ENCODE results near the gene TMEM184C. TPM values are rescaled to one million over a fixed set of nuclear protein-coding genes. Genes with fewer than 3 reads are reported as not detected.

Gene TMEM184C
- total RNA-seq, 1 donor from 2014 or later, result 47.8 TPM

DNA sequence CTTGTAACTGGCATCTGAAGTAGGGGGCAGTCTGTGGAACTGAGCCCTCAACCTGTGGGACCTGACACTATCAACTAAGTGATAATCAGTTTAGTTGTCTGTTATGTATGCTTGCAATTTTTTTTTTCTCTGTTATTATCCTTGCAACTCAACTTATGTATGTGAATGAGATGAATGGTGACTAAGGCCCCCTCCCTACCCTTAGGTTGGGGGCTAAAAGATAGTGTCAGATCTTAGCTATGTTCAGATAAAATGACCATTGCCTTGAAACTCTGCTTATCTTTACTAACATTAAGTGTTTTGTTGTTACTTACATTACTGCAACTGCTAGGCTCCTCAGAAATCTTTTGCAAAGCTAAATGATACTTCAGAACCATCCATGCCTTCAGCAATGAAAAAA is 31.5 kb downstream of the TMEM184C start:
- TF ChIP-seq, protein P1, sequence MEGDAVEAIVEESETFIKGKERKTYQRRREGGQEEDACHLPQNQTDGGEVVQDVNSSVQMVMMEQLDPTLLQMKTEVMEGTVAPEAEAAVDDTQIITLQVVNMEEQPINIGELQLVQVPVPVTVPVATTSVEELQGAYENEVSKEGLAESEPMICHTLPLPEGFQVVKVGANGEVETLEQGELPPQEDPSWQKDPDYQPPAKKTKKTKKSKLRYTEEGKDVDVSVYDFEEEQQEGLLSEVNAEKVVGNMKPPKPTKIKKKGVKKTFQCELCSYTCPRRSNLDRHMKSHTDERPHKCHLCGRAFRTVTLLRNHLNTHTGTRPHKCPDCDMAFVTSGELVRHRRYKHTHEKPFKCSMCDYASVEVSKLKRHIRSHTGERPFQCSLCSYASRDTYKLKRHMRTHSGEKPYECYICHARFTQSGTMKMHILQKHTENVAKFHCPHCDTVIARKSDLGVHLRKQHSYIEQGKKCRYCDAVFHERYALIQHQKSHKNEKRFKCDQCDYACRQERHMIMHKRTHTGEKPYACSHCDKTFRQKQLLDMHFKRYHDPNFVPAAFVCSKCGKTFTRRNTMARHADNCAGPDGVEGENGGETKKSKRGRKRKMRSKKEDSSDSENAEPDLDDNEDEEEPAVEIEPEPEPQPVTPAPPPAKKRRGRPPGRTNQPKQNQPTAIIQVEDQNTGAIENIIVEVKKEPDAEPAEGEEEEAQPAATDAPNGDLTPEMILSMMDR (conservative IDR thresholded peaks at IDR 0.05), result no peak
- no peak for DNase-seq (ENCODE audit: extremely low spot score, unreplicated experiment)
- H3K9me3 Mint-ChIP-seq, result no peaks in the 10 kb centered on the region
- H3K27ac Mint-ChIP-seq, result no peak overlapping the region
- no peaks in the 10 kb centered on the region for H3K27me3 Mint-ChIP-seq
- peaks cover 5% of the 10 kb centered on the region for H3K4me1 Mint-ChIP-seq (ENCODE audit: unreplicated experiment)
- H3K36me3 Mint-ChIP-seq, result peaks cover 35% of the 10 kb centered on the region
- H3K4me3 Mint-ChIP-seq, result no peak overlapping the region

DNA sequence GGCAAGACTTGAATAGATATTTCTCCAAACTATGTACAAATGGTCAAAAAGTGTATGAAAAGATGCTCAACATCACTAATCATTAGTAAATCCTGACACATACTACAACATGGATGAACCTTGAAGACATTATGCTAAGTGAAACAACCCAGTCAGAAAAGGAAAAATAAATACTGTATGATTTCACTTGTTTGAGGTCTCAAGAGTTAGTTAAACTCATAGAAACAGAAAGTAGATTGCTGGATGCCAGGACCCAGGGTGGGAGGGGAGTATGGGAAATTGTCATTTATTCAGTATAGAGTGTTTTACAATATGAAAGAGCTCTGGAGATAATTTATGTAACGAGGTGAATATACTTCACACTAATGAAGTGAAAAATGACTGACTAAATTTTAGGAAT is 34.4 kb downstream of the TMEM184C start:
- no peak overlapping the region for H3K27ac Mint-ChIP-seq
- peaks cover 32% of the 10 kb centered on the region for H3K36me3 Mint-ChIP-seq
- DNase-seq (ENCODE audit: extremely low spot score, unreplicated experiment), result no peak
- no peaks in the 10 kb centered on the region for H3K27me3 Mint-ChIP-seq
- H3K4me3 Mint-ChIP-seq, result no peak overlapping the region
- peaks cover 5% of the 10 kb centered on the region for H3K4me1 Mint-ChIP-seq (ENCODE audit: unreplicated experiment)
- TF ChIP-seq, protein P1 (conservative IDR thresholded peaks at IDR 0.05), result no peak
- H3K9me3 Mint-ChIP-seq, result no peaks in the 10 kb centered on the region

DNA sequence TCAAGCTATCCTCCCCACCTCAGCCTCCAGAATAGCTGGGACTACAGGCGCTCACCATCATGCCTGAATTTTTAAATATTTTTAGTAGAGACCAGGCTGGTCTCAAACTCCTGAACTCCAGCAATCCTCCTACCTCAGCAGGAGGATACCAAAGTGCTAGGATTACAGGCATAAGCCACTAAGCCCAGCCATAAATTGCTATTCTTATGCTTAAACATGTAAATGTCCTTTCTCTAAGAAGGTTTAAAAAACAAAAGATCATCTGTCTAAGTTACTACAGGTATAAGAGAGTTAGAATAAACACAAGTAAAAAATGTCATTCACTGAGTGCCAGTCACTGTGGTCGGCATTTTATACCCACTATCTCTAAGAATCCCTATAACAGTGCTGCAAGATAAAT is 38.4 kb downstream of the TMEM184C start:
- Mint-ChIP-seq H3K4me1 (ENCODE audit: unreplicated experiment) (no peaks in the 10 kb centered on the region), H3K27ac (no peak overlapping the region), H3K36me3 (peaks cover 17% of the 10 kb centered on the region), H3K27me3 (no peaks in the 10 kb centered on the region), H3K9me3 (no peaks in the 10 kb centered on the region), H3K4me3 (no peak overlapping the region)
- TF ChIP-seq, protein P1 (conservative IDR thresholded peaks at IDR 0.05), result no peak
- DNase-seq (ENCODE audit: extremely low spot score, unreplicated experiment), result no peak

DNA sequence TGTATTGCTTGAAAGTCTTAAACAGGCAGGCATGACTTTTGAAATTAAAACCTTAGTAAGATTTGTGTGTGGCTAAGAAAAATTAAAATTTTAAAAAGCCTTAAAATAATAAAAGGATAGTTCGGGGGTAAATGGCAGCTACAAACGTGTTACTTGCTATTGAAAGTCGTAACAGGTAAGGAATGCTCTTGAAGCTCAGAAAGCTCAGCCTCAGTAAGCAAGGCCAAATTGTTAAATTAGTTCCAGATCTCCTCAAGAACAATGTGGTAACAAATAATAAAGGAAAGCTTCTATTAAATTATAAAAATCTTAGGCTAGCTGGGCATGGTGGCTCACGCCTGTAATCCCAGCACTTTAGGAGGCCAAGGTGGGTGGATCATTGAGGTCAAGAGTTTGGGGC is 41.3 kb downstream of the TMEM184C start:
- Mint-ChIP-seq H3K9me3 (no peaks in the 10 kb centered on the region), H3K4me3 (no peak overlapping the region), H3K36me3 (peaks cover 15% of the 10 kb centered on the region), H3K27ac (no peak overlapping the region), H3K4me1 (ENCODE audit: unreplicated experiment) (no peaks in the 10 kb centered on the region), H3K27me3 (no peaks in the 10 kb centered on the region)
- TF ChIP-seq, protein P1 (conservative IDR thresholded peaks at IDR 0.05), result no peak
- DNase-seq (ENCODE audit: extremely low spot score, unreplicated experiment), result no peak

DNA sequence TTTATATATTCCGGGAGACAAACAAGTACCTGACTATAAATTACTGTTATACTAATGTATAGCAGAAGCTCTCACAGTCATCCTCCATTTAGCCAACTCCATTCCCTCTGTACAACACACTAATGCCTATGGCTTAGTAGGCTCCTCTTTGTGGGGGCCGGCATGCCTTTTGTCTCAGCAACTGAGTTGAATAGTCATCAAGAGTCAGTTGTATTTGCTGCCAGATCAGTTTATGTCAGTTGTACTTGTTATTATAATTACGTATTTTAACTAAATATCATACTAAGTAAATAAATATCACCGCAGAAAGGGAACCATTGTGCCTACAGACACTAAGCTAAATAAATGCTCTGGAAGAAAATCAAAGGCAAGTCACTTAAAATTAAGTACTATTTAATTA is 56.9 kb downstream of the TMEM184C start:
- H3K27ac Mint-ChIP-seq, result no peak overlapping the region
- TF ChIP-seq, protein P1 (conservative IDR thresholded peaks at IDR 0.05), result no peak
- H3K27me3 Mint-ChIP-seq, result no peaks in the 10 kb centered on the region
- H3K4me3 Mint-ChIP-seq, result no peak overlapping the region
- H3K36me3 Mint-ChIP-seq, result peaks cover 28% of the 10 kb centered on the region
- no peaks in the 10 kb centered on the region for H3K4me1 Mint-ChIP-seq (ENCODE audit: unreplicated experiment)
- no peak for DNase-seq (ENCODE audit: extremely low spot score, unreplicated experiment)
- H3K9me3 Mint-ChIP-seq, result no peaks in the 10 kb centered on the region

DNA sequence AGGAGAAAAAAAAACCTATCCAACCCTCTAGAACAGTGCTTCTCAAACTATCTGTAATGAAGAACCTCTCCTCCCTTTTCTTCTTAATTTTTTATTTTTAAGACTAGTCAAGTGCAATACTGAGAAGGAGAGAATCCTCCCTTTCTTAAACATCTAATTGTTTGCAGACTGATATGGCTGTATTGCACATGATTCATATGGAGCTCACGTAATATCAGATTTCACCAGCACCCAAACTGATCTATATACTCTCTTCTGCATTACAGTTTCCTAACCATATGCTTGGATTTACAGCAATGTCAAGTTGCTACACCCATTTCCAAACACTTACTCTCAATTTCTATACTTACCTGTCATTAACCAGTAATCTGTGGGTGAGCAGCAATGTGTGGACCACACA is 57.3 kb downstream of the TMEM184C start:
- H3K27ac Mint-ChIP-seq, result no peak overlapping the region
- no peak overlapping the region for H3K4me3 Mint-ChIP-seq
- TF ChIP-seq, protein P1 (conservative IDR thresholded peaks at IDR 0.05), result no peak
- H3K36me3 Mint-ChIP-seq, result peaks cover 28% of the 10 kb centered on the region
- H3K4me1 Mint-ChIP-seq (ENCODE audit: unreplicated experiment), result no peaks in the 10 kb centered on the region
- no peaks in the 10 kb centered on the region for H3K27me3 Mint-ChIP-seq
- no peaks in the 10 kb centered on the region for H3K9me3 Mint-ChIP-seq
- no peak for DNase-seq (ENCODE audit: extremely low spot score, unreplicated experiment)

Data from type B pancreatic cell (in vitro differentiated cells).